DND-41 (cell line): ENCODE results near the gene PEX11G.

Source experiments
- EZH2 ChIP-seq: IDR thresholded peaks from 3 replicates; pipeline ENCODE4 v1.6.1; 2012; ENCODE audit warnings: borderline replicate concordance, low read depth, mild to moderate bottlenecking, moderate library complexity, low read length, inconsistent platforms; ENCODE audit not compliant: severe bottlenecking
- TF ChIP-seq, protein P1 (sequence below): IDR thresholded peaks from 2 replicates; pipeline ENCODE4 v1.5.1; 2012; ENCODE audit warnings: borderline replicate concordance, low read length, moderate library complexity, mild to moderate bottlenecking; ENCODE audit not compliant: poor library complexity, severe bottlenecking; ENCODE audit errors: extremely low read depth

DNA sequence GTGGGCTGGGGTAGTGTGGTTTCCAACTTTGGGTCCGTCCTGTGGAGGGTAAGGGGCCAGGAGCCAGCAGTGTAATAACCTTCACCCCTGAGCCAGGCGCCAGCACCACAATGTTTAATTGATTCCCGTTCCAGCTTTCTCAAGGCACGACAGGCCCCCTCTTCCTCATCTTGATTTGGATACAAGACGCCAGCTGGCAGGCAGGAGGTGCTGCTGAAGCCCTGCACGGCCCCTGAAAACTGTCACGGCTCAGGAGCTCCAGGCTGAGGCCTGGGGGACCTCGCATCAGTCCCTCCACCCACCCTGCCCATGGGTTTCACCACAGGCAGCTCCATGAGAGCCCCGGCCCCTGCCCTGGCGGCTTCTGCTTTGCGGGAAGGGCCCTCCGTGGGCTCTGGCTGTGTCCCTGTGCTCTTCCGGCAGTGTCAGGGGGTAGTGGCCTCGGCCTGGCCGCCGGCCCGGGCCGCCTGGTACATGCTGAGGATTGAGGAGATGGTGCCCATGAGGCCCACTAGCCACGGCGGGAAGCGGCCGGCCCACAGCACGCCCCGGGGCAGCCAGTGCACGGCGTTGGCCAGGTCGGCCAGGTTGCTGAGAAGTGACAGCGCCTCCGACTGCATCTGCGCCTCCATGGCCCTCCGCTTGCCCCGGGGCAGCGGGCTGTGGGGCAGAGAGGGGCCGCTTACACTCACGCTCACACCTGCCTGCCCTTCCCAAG is 11.9 kb downstream of the PEX11G start:
- TF ChIP-seq, protein P1, sequence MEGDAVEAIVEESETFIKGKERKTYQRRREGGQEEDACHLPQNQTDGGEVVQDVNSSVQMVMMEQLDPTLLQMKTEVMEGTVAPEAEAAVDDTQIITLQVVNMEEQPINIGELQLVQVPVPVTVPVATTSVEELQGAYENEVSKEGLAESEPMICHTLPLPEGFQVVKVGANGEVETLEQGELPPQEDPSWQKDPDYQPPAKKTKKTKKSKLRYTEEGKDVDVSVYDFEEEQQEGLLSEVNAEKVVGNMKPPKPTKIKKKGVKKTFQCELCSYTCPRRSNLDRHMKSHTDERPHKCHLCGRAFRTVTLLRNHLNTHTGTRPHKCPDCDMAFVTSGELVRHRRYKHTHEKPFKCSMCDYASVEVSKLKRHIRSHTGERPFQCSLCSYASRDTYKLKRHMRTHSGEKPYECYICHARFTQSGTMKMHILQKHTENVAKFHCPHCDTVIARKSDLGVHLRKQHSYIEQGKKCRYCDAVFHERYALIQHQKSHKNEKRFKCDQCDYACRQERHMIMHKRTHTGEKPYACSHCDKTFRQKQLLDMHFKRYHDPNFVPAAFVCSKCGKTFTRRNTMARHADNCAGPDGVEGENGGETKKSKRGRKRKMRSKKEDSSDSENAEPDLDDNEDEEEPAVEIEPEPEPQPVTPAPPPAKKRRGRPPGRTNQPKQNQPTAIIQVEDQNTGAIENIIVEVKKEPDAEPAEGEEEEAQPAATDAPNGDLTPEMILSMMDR: no peak
- no peak for TF ChIP-seq EZH2
